PC-3 (cell line): ENCODE data around the gene ASTN2.

Source experiments
- CTCF ChIP-seq: fragments of 300-600 bp; sonication (generic); conservative IDR thresholded peaks from 2 replicates; pipeline ENCODE4 v1.5.1; 2017; ENCODE audit warnings: antibody characterized with exemption, low read depth, mild to moderate bottlenecking, low read length
- EZH2 ChIP-seq: fragments of 300-600 bp; sonication (generic); IDR thresholded peaks from one replicate; pipeline ENCODE4 v1.6.1; 2017; ENCODE audit warnings: antibody characterized with exemption, mild to moderate bottlenecking, low read length; ENCODE audit not compliant: unreplicated experiment

DNA sequence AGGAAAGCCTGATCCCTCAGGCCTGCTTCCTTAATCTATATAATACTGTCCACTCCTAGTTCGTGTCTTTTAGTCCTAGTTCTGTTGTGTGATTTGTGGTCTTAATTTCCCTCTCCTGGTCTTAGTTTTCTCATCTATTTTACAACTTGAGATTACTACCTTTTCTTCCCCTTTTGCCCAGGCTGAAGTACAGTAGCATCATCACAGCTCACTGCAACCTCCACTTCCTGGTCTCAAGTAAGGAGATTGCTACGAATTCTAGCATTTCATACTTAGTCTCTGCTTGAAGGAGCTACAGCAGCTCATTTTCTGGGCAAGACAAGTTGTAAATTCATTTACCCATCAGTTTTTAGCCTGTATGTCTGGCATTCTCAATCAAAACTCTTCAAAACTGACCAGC lies 722.2 kb downstream of the ASTN2 start:
- TF ChIP-seq CTCF (no peak), EZH2 (no peak)
